Calu3 (cell line): ENCODE data around the gene WBP1. TPM values are rescaled to one million over a fixed set of nuclear protein-coding genes. Genes with fewer than 3 reads are reported as not detected.

ENCODE experiments used
- BruUV-seq: library from RNA; stranded (reverse); fragments of 400-500 nt; replicated peaks from 2 replicates; lab custom pipeline; 2021; lab: Mats Ljungman, UMichigan
- CTCF ChIA-PET: fragments of 300-600 bp; sonication (Branson Sonifier 250); formaldehyde crosslinking; loops from one replicate; lab custom pipeline; 2022; ENCODE audit warnings: antibody characterized with exemption; lab: Charles Lee
- DNase-seq: peaks from one replicate; pipeline ENCODE4 v3.0.0; 2022
- H3K27ac Mint-ChIP-seq: one replicate; pipeline ENCODE4 v1.8.0; 2022; ENCODE audit warnings: mixed read lengths; ENCODE audit not compliant: unreplicated experiment
- H3K27me3 Mint-ChIP-seq: one replicate; pipeline ENCODE4 v1.8.0; 2022; ENCODE audit warnings: mixed read lengths; ENCODE audit not compliant: unreplicated experiment
- H3K36me3 Mint-ChIP-seq: one replicate; pipeline ENCODE4 v1.8.0; 2022; ENCODE audit warnings: mild to moderate bottlenecking, moderate library complexity, mixed read lengths; ENCODE audit not compliant: insufficient read depth, unreplicated experiment
- H3K4me1 Mint-ChIP-seq: one replicate; pipeline ENCODE4 v1.8.0; 2022; ENCODE audit warnings: mild to moderate bottlenecking, low read depth, mixed read lengths; ENCODE audit not compliant: unreplicated experiment
- H3K4me3 Mint-ChIP-seq: one replicate; pipeline ENCODE4 v1.8.0; 2022; ENCODE audit warnings: mild to moderate bottlenecking, low read depth, moderate library complexity, mixed read lengths; ENCODE audit not compliant: unreplicated experiment
- H3K9me3 Mint-ChIP-seq: one replicate; pipeline ENCODE4 v1.8.0; 2022; ENCODE audit warnings: low read depth, mixed read lengths; ENCODE audit not compliant: unreplicated experiment
- intact Hi-C: fragments of 100-400 bp; cut with micrococcal nuclease; formaldehyde crosslinking; loops from one replicate; pipeline ENCODE4 v1.10.0; 2022; ENCODE audit not compliant: unreplicated experiment
- total RNA-seq: library from RNA; stranded (reverse); gene quantifications from 2 replicates; pipeline ENCODE4 v1.2.3, GENCODE V29; 2022
- TF ChIP-seq, protein P1 (sequence below): fragments of 200-600 bp; IDR thresholded peaks from one replicate; pipeline ENCODE4 v1.8.0; 2022; ENCODE audit warnings: antibody characterized with exemption; ENCODE audit not compliant: unreplicated experiment

Gene WBP1
- total RNA-seq, 1 experiment from 2014 or later = 61.6 TPM

GRCh38 chr2:74471332-74472065, 13.3 kb downstream of the WBP1 start:
- TF ChIP-seq, protein P1, sequence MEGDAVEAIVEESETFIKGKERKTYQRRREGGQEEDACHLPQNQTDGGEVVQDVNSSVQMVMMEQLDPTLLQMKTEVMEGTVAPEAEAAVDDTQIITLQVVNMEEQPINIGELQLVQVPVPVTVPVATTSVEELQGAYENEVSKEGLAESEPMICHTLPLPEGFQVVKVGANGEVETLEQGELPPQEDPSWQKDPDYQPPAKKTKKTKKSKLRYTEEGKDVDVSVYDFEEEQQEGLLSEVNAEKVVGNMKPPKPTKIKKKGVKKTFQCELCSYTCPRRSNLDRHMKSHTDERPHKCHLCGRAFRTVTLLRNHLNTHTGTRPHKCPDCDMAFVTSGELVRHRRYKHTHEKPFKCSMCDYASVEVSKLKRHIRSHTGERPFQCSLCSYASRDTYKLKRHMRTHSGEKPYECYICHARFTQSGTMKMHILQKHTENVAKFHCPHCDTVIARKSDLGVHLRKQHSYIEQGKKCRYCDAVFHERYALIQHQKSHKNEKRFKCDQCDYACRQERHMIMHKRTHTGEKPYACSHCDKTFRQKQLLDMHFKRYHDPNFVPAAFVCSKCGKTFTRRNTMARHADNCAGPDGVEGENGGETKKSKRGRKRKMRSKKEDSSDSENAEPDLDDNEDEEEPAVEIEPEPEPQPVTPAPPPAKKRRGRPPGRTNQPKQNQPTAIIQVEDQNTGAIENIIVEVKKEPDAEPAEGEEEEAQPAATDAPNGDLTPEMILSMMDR = no peak
- peak overlapping the region; percentile 97 for H3K27ac Mint-ChIP-seq
- H3K4me1 Mint-ChIP-seq = peaks cover 10% of the 10 kb centered on the region
- CTCF ChIA-PET = interaction anchor here (0.6 to 0.7 kb wide), 2 partner anchors 29 to 114 kb away, joined by 3 read pairs; no protein-coding TSS in a partner anchor
- intact Hi-C loops = no loop called here
- H3K36me3 Mint-ChIP-seq = peaks cover 47% of the 10 kb centered on the region
- H3K9me3 Mint-ChIP-seq = no peaks in the 10 kb centered on the region
- peak overlapping the region; percentile 91 for H3K4me3 Mint-ChIP-seq
- no peaks in the 10 kb centered on the region for H3K27me3 Mint-ChIP-seq
- no peak for DNase-seq
- no TSS peak for BruUV-seq

GRCh38 chr2:74472086-74472944, 14.1 kb downstream of the WBP1 start, which contains the start of gene MRPL53:
Gene MRPL53, minus strand, starts transcription at chr2:74472680. Its CDS starts 20 bp downstream, at chr2:74472660.
- intact Hi-C loops = no loop called here

GRCh38 chr2:74472945-74473258, 14.7 kb downstream of the WBP1 start:
- TSS peak; percentile 91 for BruUV-seq
- Mint-ChIP-seq H3K27me3 (no peaks in the 10 kb centered on the region), H3K4me3 (peak overlapping the region; percentile 91), H3K27ac (peak overlapping the region; percentile 97), H3K36me3 (peaks cover 47% of the 10 kb centered on the region), H3K9me3 (no peaks in the 10 kb centered on the region), H3K4me1 (peaks cover 10% of the 10 kb centered on the region)
- TF ChIP-seq, protein P1 = no peak
- no peak for DNase-seq
- intact Hi-C loops = no loop called here
- CTCF ChIA-PET = interaction anchor here (0.7 to 1.3 kb wide), 2 partner anchors 9 to 19 kb away, joined by 6 read pairs; no protein-coding TSS in a partner anchor

More at GRCh38 chr2:74472086-74472944, 14.1 kb downstream of the WBP1 start, which contains the start of gene MRPL53:
- H3K27ac Mint-ChIP-seq = peak within 1 kb of the TSS; percentile 97
- no peaks in the 10 kb centered on the region for H3K9me3 Mint-ChIP-seq
- CTCF ChIA-PET = interaction anchor here (0.7 to 1.3 kb wide), 2 partner anchors 9 to 19 kb away, joined by 6 read pairs; no protein-coding TSS in a partner anchor
- peak; percentile 96 for DNase-seq
- H3K27me3 Mint-ChIP-seq = no peaks in the 10 kb centered on the region
- BruUV-seq = TSS peak; percentile 91
- TF ChIP-seq, protein P1 = no peak
- peaks cover 10% of the 10 kb centered on the region for H3K4me1 Mint-ChIP-seq
- H3K4me3 Mint-ChIP-seq = peak within 1 kb of the TSS; percentile 91
- peaks cover 47% of the 10 kb centered on the region for H3K36me3 Mint-ChIP-seq

DNA sequence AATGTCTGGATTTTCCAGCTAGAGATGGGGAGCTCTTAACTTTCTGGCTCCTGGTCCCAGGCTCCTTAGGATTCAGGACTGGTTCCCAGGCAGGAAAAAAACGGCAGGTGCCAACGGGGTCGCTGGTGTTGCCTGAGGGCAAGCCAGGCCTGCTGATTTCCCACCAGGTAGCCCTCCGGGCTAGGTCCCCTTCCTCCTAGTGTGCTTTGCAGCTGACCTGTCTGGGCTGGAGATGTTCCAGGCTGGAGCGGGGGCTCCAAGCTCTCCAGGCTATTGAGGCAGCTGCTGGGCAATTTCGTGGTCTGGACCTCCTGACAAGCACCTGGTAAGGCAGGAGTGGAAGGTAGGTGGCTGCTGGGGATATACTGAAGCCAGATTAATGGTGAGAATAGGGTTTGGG, 16.2 kb downstream of the WBP1 start:
- H3K4me1 Mint-ChIP-seq = peaks cover 10% of the 10 kb centered on the region
- DNase-seq = no peak
- H3K9me3 Mint-ChIP-seq = no peaks in the 10 kb centered on the region
- peaks cover 53% of the 10 kb centered on the region for H3K36me3 Mint-ChIP-seq
- TF ChIP-seq, protein P1 = no peak
- intact Hi-C loops = no loop called here
- no peak overlapping the region for H3K27ac Mint-ChIP-seq
- H3K27me3 Mint-ChIP-seq = no peaks in the 10 kb centered on the region
- CTCF ChIA-PET = no interaction called here
- BruUV-seq = no TSS peak
- no peak overlapping the region for H3K4me3 Mint-ChIP-seq
